GM12874 (cell line): ENCODE measurements around the gene CCDC83.

ENCODE experiments used
- TF ChIP-seq, protein P1 (sequence below): IDR thresholded peaks from 2 replicates; pipeline ENCODE4 v1.5.1; 2011; ENCODE audit warnings: low read depth, mild to moderate bottlenecking, control low read depth, low read length, moderate library complexity; ENCODE audit not compliant: insufficient read depth

The CCDC83 gene

GRCh38 chr11:85835729-85836128 is 19.5 kb upstream of the CCDC83 start:
- TF ChIP-seq, protein P1, sequence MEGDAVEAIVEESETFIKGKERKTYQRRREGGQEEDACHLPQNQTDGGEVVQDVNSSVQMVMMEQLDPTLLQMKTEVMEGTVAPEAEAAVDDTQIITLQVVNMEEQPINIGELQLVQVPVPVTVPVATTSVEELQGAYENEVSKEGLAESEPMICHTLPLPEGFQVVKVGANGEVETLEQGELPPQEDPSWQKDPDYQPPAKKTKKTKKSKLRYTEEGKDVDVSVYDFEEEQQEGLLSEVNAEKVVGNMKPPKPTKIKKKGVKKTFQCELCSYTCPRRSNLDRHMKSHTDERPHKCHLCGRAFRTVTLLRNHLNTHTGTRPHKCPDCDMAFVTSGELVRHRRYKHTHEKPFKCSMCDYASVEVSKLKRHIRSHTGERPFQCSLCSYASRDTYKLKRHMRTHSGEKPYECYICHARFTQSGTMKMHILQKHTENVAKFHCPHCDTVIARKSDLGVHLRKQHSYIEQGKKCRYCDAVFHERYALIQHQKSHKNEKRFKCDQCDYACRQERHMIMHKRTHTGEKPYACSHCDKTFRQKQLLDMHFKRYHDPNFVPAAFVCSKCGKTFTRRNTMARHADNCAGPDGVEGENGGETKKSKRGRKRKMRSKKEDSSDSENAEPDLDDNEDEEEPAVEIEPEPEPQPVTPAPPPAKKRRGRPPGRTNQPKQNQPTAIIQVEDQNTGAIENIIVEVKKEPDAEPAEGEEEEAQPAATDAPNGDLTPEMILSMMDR = no peak

GRCh38 chr11:85843929-85844328 is 11.3 kb upstream of the CCDC83 start:
- TF ChIP-seq, protein P1 = no peak

GRCh38 chr11:85844439-85845123 is 10.6 kb upstream of the CCDC83 start:
- TF ChIP-seq, protein P1 = no peak

DNA sequence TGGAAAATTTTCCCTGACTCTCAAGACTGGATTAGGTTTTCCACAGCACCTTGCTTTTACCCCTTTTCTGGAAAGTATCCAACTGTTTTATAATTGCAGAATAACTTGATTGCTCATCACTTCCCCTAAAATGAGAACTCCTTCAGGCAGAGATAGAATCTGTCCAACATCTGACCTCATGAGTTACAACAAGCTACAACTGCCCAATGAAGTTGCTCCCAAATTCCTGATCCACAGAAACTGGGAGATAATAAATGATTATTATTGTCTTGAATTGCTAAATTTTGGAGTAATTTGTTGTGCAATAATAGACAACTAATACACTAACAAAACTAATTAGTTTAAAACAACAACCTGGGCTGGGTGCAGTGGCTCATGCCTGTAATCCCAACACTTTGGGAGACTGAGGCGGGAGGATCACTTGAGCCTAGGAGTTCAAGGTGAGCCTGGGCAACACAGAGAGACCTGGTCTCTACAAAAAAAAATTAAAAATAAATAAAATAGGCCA is 10.0 kb upstream of the CCDC83 start:
- TF ChIP-seq, protein P1 = no peak

- TF ChIP-seq, protein P1 = no peak
These were observed 7.7 kb upstream of the CCDC83 start for GRCh38 chr11:85847436-85847835.

DNA sequence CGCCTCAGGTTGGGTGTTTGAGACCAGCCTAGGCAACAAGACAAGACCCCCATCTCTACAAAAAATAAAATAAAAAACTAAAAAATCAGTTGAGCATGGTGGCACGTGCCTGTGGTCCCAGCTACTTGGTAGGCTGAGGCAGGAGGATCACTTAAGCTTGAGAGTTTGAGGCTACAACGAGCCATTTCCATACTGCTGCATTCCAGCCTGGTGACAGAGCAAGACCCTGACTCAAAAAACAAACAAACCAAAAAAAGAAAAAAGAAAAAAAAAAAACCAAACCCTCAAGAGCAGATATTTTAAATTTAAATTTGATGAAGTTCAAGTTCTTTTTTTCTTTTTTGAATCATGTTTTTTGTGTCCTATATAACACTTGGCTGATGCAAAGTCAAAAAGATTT is 7.2 kb upstream of the CCDC83 start:
- TF ChIP-seq, protein P1 = no peak

GRCh38 chr11:85848556-85848955 is 6.6 kb upstream of the CCDC83 start:
- TF ChIP-seq, protein P1 = no peak
